Activated CD8-positive, alpha-beta memory T cell treated with anti-CD3 and anti-CD28 coated beads, Interleukin-2, amount 50 U/mL, for 1 hour (primary cell): ENCODE measurements around the gene BMP8A.
"Not testable (repeated sequence)": the region's sequence is repeated elsewhere in the genome, so short reads cannot be mapped to it uniquely, and the experiment has no call there.

Source experiments
- DNase-seq: peaks from one replicate; pipeline ENCODE4 v3.0.0-alpha.2; 2020; ENCODE audit errors: extremely low read depth

The BMP8A gene

DNA sequence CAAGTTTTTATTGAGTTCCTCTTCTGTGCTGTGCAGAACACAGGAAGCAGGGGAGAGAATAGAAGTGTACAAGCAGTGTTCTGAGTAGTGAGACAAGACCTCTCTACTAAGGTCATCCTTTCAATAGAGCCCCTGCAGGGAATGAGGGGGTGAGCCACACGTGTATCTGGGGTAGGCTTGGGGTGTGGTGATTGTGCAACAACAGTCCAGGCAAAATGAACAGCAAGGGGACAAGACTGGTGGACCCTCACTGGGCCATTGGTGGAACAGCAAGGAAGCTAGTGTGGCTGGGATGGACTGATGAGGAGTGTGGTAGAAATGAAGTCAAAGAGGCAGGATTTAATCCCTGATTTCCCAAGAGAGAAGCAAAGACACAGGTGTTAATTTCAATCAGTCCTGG lies 8.2 kb upstream of the BMP8A start:
- DNase-seq: no peak

GRCh38 chr1:39484564-39484963 lies 6.9 kb upstream of the BMP8A start:
- no peak for DNase-seq

- no peak for DNase-seq
Measured at GRCh38 chr1:39485046-39485803, 6.2 kb upstream of the BMP8A start.

DNA sequence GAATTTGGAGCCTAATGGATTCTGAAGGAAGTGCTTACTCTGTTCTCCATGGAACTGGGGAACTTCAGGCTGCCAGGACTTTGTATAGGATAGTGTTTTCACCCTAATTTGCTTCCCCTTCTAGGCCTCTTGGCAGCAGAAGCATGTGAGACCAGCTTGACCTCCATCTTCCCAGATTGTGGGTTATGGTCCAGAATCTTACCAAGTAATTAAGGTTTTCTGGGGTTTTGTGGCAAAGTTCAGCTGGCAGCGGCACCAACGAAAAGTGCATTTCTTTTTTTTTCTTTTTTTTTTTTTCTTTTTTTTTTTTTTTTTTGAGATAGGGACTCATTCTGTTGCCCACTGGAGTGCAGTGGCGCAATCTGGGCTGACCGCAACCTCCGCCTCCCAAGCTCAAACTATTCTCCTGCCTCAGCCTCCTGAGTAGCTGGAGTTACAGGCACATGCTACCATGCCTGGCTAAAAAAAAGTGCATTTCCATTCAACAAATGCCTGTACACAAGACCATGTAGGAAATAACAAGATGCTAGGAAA lies 3.4 kb upstream of the BMP8A start:
- no peak for DNase-seq

GRCh38 chr1:39488793-39489566 lies 2.5 kb upstream of the BMP8A start:
- DNase-seq: no peak

GRCh38 chr1:39489567-39490239 lies 1.7 kb upstream of the BMP8A start:
- DNase-seq: no peak

DNA sequence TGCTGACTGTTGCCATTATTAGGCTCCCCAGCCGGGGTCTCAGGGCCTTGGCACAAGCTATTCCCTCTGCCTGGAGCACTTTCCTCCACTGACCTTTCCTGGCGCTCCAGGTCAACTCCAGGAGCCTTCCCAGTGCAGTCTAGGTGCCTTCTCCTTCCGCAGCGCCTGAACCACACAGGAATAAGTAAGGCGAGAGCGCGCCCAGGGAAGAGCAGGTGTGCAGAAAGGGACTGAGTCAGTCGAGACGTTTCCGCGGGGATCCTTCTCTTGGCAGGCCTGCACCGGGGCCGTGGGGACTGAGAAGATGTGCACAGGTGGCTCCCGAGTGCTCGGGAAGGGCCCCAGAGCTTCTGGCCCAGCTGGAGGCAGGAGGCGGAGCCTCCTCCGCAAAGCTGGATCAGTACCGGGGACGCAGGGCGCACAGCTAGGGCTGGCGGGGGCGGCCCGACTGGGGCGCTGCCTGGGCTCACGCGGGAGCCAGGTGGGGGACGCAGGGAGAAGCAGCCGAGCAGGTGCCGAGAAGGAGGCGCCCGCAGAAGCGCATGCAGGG lies 765 bp upstream of the BMP8A start:
- no peak for DNase-seq

- DNase-seq: not testable (repeated sequence)
Measured at GRCh38 chr1:39492118-39493042, 944 bp downstream of the BMP8A start.

DNA sequence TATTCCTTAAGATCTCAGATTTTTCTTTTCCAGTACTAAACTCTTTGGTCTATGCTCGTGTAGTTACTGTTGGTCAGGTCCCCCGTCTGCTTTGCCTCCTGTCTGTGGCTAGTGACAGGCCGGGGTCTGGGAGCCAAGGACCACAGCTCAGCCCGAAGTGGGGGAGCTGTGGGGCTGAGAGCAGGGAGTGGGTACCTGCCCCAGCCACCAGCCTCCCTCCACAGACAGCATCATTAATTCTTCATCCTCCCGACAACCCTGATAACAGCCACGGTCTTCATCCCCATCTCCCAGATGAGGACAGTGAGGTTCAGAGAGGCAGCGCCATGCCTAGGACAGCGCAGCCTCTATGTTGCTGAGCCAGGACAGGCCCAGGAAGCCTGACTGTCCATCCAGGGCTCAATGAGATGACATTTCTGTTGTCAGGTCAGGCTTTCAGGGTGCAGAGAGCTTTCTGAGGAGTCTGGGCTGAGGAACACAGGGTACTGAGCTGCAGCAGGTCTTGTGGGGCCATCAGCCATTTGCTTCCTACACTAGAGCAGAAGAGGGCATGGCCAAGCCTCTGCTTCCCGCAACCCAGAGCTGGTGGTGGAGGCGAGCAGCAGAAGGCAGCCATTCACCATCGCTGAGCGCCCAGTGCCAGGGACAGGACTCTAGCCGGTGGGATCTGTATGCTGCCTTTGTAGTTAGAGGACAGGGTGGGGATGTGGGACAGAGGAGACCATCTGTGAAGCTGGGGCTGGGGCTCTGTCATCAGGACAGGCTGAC lies 1.8 kb downstream of the BMP8A start:
- DNase-seq: not testable (repeated sequence)

DNA sequence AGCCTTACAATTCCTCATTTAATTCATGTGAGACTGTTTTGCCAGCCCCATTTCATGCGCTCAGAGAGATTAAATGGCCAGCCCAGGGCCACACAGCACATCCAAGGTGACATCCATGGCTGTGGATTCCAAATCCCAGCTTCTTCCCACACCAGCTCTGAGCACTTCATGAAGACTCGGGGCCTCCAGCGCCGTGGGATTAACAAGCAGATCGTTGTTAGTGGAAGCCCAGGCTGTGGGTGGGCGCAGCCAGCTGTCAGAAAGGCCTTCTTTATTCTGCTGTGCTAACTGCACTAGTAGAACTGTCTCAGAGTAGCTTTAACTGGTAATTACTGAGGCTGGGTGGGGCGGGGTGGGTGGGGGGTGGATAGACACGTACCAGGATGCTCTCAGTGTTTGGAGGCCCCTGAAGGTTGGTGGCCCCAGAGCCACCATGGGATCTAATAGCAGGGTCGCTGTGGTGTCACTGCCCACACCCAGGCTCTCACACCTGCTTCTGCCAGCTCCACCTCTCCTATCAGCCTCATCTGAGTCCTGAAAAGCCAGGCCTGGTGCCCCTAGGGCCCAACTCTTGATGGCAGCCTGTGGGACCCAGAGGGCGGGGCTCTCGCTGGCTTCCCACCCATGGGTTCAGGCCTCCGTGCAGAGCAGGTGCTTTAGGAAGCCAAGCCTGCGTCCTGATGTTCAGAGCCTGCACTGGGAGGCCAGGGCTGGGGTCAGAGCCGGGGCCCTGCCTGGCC lies 3.4 kb downstream of the BMP8A start:
- DNase-seq: no peak

DNA sequence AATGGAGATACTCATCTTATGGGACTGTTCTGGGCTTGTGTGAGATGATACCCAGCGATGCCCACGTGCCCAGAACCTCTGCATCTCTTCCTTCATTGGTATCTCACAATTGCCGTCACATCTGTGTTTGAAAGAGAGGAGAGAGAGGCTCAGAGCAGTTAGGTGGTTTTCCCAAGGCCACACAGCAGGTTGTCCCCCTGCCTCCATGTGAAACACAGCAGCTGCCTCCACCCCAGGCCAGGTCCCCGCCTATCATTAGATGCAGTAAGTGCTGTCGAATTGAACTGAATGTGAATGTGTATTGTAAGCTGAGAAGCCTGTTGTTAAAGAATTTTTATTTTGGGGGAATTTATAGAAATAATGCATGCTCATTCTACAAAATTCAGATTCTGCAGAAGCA lies 5.1 kb downstream of the BMP8A start:
- not testable (repeated sequence) for DNase-seq

GRCh38 chr1:39497585-39497984 lies 6.1 kb downstream of the BMP8A start:
- no peak for DNase-seq

- DNase-seq: not testable (repeated sequence)
Measured at GRCh38 chr1:39498096-39498710, 6.8 kb downstream of the BMP8A start.

GRCh38 chr1:39498821-39499220 lies 7.4 kb downstream of the BMP8A start:
- DNase-seq: not testable (repeated sequence)

GRCh38 chr1:39499668-39500067 lies 8.2 kb downstream of the BMP8A start:
- no peak for DNase-seq

GRCh38 chr1:39500862-39501389 lies 9.5 kb downstream of the BMP8A start:
- DNase-seq: no peak

DNA sequence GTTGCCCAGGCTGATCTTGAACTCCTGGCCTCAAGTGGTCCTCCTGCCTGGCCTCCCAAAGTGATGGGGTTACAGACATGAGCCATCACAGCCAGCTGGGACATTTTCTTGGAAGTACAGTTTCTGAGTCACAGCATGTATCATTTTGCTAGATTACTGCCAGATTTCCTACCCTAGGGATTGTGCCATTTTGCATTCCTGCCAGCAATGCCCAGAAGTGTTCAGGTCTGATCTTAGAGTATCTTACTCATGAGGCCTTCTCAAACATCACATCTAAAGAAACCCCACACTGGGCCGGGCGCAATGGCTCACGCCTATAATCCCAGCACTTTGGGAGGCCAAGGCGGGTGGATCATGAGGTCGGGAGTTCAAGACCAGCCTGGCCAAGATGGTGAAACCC lies 10.2 kb downstream of the BMP8A start:
- no peak for DNase-seq

DNA sequence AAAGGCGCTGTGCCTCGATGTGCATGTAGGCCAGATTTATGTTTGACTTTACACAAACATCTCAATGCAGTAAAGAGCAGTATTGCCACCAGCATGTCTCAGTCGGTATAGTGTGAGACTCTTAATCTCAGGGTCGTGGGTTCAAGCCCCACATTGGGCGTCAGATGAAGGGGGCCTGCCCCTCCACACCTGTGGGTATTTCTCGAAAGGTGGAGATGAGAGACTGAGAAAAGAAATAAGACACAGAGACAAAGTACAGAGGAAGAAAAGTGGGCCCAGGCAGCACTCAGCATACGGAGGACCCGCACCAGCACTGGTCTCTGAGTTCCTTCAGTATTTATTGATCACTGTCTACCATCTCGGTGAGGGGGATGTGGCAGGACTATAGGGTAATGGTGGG lies 13.0 kb downstream of the BMP8A start:
- DNase-seq: not testable (repeated sequence)

DNA sequence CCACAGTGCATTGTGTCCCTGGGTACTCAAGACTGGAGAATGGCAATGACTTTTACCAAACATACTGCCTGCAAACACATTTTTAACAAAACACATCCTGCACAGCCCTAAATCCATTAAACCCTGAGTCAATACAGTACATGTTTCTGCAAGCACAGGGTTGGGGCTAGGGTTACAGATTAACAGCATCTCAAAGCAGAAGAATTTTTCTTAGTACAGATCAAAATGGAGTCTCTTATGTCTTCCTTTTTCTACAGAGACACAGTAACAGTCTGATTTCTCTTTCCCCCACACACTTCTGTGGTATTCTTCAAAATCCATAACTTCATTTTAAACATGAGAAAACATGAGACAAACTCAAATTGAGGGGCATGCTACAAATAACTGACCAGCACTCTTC lies 13.9 kb downstream of the BMP8A start:
- no peak for DNase-seq
